Stimulated activated CD4-positive, alpha-beta T cell treated with anti-CD3 and anti-CD28 coated beads, Interleukin-1b, Interleukin-23, amount 100 ng/mL, for 24 hours (primary cell): ENCODE measurements around the gene LMBR1.

Experiments
- DNase-seq, 4 experiments: peaks; one replicate each; pipeline ENCODE4 v3.0.0-alpha.2; 2020; ENCODE audit warnings: low read depth in 4 of 4, low spot score in 1 of 4

Gene LMBR1

DNA sequence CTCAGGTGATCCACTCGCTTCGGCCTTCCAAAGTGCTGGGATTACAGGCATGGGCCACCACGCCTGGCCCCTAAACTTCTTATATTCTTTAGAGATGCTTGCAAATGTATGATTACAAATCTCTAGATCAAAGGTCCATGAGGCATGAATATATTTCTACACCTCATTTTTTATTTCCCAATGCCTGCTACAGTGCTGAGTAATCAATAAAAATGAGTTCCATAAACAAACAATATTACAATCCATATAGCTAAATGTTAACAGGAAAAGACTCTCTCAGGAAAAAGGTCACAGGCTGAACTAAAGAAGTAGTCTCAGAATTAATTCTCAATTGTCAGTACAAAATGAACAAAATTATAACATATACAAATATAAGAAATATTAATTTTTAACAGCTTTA is 90.8 kb downstream of the LMBR1 start:
- no peak for DNase-seq

DNA sequence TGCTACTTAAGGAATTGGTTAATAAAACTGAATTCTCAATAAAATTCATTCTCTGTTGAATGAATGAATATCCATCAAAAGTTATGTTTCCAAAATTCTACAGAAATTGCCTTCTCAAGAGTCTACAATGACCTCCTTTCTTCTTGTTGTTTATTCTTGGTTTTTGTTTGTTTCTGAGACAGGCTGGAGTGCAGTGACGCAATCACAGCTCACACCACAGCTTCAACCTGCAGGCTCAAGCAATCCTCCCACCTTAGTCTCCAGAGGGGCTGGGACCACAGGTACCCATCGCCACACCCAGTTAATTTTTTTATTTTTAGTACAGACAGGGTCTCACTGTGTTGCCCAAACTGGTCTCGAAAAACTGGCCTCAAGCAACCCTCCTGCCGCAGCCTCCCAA is 97.6 kb downstream of the LMBR1 start:
- DNase-seq = no peak

GRCh38 chr7:156793334-156793733 is 99.6 kb downstream of the LMBR1 start:
- DNase-seq = no peak

DNA sequence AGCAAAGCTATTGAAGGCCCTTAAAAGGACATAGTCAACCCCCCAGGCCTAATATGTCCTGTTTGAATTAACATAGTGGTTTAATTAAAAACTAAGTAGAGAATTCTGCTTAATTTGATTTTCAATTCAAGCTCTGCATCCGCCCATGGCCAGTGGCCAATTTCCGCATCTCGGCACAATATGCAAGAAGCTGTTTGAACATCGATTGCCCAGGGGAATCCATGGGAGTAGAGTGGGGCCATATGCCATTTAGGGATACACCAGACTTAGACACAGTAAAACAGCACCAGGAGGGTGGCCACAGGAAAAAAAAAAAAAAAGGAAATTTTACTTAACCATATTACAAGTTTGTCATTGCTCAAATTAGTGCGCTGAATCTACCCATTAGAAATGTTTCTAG is 100.4 kb downstream of the LMBR1 start:
- no peak for DNase-seq

DNA sequence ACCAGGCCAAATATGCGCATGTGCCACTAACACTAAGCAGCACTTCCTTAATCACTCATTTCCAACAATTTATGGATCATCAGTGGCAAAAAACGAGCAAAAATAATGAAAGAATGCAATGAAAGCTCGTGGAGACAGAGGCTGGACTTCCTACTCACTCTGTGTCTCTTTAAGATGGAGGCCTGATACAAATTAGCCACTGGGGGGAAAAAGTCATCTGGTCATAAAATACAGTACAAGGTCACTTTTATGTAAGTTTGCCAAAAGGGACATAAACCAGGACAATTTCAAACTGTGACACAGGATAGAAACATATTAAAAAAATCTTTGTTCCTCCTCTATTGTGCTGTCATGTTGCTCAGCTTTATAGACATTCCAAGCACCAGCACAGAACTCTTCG is 101.7 kb downstream of the LMBR1 start:
- no peak for DNase-seq

DNA sequence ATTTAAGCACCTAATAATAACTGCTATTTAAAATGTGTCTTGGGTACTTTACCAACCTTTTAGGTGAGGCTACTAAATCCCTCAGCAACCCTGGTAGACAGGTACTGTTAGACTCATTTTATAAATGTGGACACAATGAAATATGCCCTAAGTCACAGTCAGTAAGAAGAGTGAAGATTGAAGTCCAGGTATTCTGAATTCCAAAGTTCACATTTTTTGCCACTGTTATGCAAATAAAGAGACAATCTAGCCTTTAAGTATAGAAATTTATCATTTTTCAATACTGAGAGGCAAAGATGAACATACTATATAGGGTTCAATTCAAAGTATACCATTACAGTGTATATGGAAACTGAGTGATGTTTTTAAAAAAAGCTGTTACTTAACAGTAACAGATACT is 102.7 kb downstream of the LMBR1 start:
- DNase-seq = no peak

- no peak for DNase-seq
Measured at GRCh38 chr7:156785998-156786543, 106.9 kb downstream of the LMBR1 start.

DNA sequence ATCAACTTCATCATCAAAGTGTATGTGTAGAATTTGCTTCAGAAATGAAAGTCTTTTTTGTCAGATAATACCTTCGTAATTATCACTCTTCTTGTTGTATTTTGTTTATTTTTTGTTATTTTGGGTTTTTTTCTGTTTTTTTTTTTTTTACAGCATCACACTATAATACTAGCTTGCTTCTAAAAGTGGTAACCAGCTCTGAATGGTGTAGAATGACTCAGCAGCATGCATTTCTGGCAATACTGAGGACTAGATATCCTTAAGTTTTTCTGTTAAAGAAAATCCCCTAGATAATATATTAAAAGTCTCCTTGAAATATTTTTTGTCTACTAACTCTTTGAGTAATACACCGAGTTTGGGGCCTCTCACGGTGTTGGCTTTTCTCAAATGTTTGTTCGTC is 109.1 kb downstream of the LMBR1 start:
- no peak for DNase-seq

- DNase-seq = no peak
Measured at GRCh38 chr7:156781972-156782371, 111.0 kb downstream of the LMBR1 start.

DNA sequence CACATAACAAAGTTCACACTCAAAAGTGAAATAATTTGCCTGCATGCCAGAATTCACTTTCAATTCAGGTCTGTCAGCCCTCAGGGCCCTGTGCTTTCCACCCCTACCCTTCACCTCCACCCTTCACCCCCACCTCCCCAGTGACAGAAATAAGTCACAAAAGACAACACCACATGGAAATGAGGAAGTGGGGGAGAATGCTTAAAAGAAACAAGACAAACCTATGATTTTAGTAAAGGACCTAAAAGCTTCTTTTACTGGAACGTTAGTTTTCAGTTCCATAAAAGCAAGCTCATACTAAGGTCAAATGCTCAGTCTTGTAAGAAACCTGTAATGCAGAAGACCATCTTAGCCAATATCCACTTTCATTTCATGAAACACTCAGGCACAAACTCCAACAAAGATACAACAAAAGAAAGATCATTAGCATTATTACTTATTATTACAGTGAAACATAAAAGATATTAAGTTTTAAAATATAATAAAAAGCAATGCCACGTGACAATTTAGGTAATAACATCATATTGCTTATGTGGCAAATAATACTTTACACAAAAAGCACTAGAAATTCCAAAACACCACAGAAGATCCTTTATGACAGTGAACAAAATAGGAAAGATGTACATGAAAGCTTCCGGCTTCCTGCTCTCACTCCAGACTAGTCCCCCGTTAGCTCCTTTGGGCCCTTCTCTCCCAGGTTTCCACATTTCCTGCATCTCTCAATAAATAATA is 112.1 kb downstream of the LMBR1 start:
- DNase-seq = no peak

DNA sequence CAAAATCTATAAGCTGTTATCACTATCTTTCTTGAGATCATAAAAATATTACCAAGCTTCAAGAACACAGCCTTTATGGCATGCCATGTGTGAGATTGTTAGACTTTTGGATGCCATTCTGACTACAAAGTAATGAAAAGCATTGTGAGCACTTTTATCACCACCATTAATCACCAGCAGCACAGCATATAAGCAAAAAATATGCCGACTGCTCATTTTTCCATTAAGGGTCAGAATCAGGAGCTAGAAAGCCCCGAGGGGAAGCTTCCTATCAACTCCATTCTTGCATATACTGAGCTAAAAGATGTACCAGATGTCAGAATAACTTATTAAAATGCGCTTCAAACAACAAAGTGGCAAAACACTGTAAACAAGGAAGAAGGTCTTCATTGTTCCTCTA is 114.3 kb downstream of the LMBR1 start:
- no peak for DNase-seq

GRCh38 chr7:156778201-156778600 is 114.8 kb downstream of the LMBR1 start:
- DNase-seq = no peak

DNA sequence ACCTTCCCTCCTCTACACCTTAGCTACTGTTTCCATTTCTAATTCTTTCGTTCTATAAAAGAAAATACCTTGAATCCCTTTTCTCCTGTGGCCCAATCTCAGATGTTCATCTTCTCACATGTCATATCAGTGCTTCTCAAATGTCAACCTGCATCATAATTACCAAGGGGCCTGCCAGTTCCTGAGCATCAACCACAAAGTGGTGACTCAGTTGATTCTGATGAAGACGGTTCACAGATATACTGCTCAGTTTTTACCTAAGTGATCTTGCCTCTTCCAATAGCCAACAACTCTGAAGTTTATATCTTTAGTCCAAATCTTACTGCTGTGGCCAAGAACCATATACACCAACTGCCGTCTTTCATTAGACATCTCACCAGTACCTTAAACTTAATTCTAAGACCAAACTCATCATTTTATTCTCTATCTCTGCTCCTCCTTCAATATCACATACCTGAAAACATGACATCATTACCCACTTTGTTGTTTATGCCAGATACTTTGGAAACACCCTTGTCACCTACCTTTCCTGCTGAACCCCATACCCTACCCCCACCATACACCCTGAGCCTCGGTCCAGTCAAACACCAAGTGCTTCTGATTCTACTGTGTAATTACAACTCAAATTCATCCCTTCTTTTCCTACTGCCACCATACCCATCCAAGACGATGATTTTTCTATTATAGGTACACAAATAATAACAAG is 115.5 kb downstream of the LMBR1 start:
- peak in 1 of 4 experiments; percentile 25 for DNase-seq

DNA sequence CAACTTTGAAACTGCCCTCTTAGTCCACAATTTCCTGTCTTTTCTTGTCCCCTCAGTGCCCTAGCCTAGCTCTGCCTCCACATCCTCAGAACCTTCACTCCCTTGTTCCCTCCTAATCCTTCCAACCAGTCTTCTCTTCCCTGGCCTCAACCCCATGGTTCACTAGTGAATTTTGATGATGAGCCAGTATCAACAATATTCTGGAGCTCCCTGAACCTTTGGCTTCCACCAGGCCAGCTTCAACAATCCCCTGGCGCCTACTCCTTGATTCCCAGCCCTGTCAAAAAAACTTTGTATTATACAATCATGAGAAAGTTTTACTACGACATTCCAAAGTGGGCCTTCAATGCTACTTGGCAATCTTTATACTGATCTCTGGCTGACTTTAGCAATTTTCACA is 116.5 kb downstream of the LMBR1 start:
- no peak for DNase-seq

DNA sequence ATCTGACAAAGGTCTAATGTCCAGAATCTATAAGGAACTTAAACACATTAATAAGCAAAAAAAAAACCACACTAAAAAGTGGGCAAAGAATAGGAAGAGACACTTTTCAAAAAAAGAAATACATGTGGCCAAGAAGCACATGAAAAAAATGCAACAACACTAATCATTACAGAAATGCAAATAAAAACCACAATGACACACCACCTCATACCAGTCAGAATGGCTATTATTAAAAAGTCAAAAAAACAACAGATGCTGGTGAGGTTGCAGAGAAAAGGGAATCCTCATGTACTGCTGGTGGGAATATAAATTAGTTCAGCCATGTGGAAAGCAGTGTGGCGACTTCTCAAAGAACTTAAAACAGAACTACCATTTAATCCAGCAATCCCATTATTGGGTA is 119.0 kb downstream of the LMBR1 start:
- DNase-seq = no peak

DNA sequence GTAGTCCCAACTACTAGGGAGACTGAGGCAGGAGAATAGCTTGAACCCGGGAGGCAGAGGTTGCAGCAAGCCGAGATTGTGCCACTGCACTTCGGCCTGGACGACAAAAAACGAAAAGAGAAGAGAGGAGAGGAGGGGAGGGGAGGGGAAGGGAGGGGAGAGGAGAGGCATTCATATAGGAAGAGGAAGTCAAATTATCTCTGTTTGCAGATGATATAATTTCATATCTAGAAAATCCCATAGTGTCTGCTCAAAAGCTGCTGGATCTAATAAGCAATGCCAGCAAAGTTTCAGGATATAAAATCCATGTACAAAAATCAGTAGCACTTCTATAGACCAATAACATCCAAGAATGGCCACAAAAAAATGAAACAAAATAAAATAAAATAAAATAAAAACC is 120.3 kb downstream of the LMBR1 start:
- no peak for DNase-seq

DNA sequence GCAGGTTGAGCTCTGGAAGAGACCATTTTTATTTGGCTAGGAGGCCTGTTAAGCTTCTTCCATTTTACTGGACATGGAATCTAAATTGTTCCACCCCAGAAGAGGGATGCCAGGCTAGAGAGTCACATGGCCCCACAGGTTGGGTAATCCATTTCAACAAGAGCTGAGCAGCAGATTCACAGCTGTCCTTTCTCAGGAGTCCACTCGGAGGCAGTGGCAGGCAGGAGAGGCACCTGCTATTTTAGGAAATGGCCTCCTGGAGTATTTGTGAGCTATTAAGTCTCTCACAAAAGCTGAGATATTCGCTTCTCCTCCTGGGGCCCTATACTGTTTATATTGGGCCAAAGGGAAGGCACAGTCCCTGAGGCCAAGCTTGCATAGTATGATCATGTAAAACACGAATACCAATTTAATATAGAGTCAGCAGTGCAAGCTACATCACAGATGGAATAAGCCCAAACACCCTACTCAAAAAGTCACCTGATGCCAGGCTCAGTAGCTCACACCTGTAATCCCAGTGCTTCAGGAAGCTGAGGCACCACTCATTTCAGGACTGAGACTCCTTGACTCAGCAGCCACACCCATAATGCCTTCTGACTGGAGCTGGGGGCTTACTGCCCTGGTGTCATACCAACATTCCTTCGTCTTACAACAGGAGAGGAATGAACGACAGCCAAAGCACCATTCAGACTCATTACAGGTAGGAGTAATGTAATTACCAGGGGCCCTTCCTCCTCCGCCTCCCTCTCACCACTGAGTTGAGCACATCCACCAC is 124.1 kb downstream of the LMBR1 start:
- peak in 1 of 4 experiments; percentile 19 for DNase-seq

DNA sequence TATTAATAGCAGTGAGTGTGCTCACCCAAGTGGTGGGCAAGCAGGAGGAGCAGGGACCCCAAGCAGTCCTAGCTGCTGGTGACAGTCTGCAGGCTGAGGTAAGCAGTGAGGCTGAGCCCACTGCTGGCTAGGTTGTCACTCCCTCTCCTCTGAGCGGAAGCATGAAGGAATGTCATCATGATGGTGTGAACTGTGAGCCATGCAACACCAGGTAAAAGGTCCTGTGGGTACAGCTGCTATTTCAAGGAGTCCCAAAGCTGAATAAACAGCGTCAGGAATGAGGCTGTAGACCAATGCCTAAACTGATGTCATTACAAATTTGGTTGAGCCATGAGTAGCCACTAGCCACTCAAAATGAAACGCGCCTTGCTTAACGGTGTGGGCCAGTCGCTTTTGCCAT is 126.3 kb downstream of the LMBR1 start:
- DNase-seq = no peak

DNA sequence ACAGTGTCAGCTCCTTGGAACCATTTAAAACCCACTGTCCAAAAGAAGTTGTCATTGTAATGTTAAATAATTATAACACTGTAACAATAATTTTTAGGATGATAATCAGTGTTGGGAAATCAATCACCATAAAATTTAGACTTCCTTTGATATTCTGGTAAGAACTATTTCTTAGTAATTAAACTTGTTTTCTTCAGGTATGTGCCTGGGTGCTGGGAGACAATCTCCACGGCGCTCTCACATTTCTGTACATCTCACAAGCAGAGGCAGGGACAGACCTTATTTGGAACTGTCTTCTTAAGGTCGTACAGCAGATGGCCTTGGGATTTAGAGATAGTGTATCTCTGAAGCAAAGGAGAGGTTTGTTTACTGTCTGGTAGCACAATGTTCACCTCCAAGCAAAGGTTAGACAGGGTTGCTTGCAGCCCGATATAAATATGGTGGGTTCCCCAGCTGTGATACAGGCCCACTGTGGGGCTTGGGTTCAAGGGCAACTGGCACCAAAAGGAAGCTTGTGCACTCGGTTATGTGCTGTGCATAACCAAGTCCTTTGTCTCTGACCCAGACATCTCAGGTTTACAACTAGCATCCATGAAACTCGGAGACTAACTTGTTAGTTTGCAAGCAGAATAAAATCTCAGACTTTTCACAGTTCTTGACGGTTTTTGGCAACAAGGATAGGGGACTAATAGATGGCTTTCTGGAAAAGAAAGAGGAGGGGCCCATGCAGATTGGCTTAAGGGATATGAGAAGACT is 126.9 kb downstream of the LMBR1 start:
- no peak for DNase-seq

DNA sequence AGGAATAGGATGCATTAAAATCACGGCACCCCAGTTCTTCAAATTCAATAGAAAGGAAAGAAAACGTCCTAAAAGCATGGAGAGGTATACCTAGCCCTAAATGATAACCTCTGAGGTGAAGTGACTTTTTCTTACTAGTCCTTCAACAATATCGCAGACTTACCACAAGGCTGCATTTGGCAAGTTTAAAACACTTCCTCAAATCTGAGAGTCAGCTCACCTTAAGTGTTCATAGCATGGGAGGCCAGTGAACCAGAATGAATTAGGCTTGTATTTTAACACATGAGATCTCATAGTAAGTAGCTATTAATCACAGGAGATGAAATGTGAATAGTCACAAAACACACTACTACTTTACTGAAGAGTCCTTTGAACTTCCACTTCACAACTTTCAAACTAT is 128.2 kb downstream of the LMBR1 start:
- DNase-seq = no peak

- DNase-seq = no peak
Measured at GRCh38 chr7:156764016-156764669, 128.8 kb downstream of the LMBR1 start.
